DMS153 treated with DMSO at 0.1 percent for 48 hours (cell line): ENCODE measurements around the gene OVCH2.

ENCODE experiments used
- DNase-seq: peaks from one replicate; lab custom pipeline; 2025; ENCODE audit not compliant: unreplicated experiment; lab: John Stamatoyannopoulos, UW

The OVCH2 gene

GRCh38 chr11:7640816-7641215 is 65.5 kb downstream of the OVCH2 start:
- no peak for DNase-seq

GRCh38 chr11:7639643-7640025 is 66.6 kb downstream of the OVCH2 start:
- DNase-seq: no peak
